ENCODE results near the gene NPHP1. TPM values are rescaled to one million over a fixed set of nuclear protein-coding genes. Genes with fewer than 3 reads are reported as not detected.

Gene NPHP1
- total RNA-seq, 2 experiments from 2014 or later = 1.3 to 1.4 TPM

DNA sequence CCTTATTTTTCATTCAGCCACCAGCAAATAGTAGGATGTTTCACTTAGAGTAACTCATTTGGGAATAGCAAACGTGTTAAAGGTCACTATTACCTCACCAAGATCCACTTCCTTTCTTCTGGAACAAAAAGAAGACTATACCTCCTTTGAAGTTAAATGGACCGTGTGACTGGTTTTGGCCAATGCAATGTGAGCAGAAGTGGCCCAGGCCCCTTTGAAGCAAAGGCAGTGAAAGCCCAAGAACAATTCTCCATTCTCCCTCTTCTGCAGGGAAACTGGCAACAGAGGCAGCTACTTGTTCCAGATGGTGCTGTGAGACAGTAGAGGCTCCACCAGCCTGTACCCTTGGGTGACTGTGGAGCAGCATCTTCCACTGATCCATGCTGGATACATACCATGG is 77.9 kb downstream of the NPHP1 start:
- no peak for ATAC-seq
- H3K4me3 Mint-ChIP-seq = no peak overlapping the region
- no peaks in the 10 kb centered on the region for H3K4me1 Mint-ChIP-seq (ENCODE audit: low read depth)
- POLR2A ChIA-PET = no interaction called here
- TF ChIP-seq, protein P1, sequence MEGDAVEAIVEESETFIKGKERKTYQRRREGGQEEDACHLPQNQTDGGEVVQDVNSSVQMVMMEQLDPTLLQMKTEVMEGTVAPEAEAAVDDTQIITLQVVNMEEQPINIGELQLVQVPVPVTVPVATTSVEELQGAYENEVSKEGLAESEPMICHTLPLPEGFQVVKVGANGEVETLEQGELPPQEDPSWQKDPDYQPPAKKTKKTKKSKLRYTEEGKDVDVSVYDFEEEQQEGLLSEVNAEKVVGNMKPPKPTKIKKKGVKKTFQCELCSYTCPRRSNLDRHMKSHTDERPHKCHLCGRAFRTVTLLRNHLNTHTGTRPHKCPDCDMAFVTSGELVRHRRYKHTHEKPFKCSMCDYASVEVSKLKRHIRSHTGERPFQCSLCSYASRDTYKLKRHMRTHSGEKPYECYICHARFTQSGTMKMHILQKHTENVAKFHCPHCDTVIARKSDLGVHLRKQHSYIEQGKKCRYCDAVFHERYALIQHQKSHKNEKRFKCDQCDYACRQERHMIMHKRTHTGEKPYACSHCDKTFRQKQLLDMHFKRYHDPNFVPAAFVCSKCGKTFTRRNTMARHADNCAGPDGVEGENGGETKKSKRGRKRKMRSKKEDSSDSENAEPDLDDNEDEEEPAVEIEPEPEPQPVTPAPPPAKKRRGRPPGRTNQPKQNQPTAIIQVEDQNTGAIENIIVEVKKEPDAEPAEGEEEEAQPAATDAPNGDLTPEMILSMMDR (IDR thresholded peaks at IDR 0.05) = no peak
- no peaks in the 10 kb centered on the region for H3K9me3 Mint-ChIP-seq
- H3K27me3 Mint-ChIP-seq = no peaks in the 10 kb centered on the region
- intact Hi-C loops (cut with micrococcal nuclease) = no loop called here
- no peak for DNase-seq
- H3K36me3 Mint-ChIP-seq (ENCODE audit: low read depth) = peaks cover 1% of the 10 kb centered on the region
- CTCF ChIA-PET = no interaction called here
- H3K27ac Mint-ChIP-seq = no peak overlapping the region

DNA sequence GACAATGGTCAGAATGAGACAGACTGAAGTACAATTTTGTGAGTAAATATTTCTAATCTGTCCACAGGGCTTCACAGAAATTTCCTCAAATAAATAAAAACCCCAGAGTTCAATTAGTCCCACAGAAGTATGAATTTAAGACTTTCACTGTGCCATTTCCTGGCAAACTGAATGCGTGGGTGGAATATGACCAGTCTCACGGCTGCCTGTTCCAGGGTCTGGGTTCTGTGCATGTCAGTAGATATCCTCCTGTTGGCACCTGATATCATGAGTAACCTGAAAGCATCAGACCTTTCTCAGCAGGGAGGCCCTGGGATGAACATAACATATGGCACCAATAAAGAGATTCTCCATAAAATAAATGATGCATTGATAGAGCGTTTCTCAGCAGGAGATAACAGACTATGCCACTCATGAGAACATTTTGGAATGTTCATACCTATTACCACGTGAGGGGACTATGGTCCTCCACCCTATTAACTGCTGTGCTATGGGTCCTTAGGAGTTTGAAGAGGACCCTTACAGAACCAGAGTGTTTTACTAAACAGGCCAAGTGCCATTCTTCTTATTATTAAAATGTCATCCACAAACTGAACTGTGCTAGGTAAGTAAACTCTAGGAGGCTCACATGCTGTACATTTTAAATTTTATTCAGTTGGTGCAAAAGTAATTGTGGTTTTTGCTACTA is 78.6 kb downstream of the NPHP1 start:
- Mint-ChIP-seq H3K9me3 (no peaks in the 10 kb centered on the region), H3K4me3 (no peak overlapping the region), H3K27ac (no peak overlapping the region), H3K36me3 (ENCODE audit: low read depth) (no peaks in the 10 kb centered on the region), H3K27me3 (no peaks in the 10 kb centered on the region), H3K4me1 (ENCODE audit: low read depth) (no peaks in the 10 kb centered on the region)
- DNase-seq (no peak), ATAC-seq (no peak)
- ChIA-PET CTCF (no interaction called here), POLR2A (no interaction called here)
- TF ChIP-seq, protein P1 (IDR thresholded peaks at IDR 0.05) = no peak
- intact Hi-C loops (cut with micrococcal nuclease) = no loop called here

DNA sequence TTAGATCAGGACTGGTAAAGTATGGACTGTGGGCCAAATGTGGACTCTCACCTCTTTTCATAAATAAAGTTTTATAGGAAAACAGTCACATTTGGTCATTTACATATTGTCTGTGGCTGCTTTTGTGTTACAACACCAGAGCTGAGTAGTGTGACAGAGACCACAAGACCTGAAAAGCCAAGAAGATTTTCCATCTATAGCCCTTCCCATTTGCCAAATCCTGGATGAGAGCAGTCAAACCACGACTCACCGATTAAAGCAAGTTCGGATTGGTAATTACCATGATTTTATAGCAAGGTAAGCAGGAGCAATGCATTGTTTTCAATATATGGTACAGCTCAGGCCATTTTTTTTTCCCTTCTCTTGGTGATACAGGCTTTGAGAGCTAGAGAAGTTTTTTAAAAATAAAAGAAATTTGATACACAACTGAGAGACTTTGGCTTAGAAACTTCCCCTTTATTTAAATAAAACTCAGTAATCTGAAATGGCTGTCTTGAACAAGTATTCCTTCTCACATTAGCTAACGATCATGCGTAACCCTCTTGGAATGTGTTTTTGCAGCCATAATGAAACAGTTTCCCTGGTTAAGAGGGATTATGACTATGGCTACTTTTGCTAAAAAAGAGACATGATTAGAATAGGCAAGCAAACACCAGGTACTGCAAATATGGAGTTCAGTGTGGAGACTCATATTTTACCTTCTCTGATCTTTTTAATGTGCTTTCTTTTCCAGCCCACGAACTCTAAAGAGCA is 79.7 kb downstream of the NPHP1 start:
- no peaks in the 10 kb centered on the region for H3K36me3 Mint-ChIP-seq (ENCODE audit: low read depth)
- POLR2A ChIA-PET = no interaction called here
- TF ChIP-seq, protein P1 (IDR thresholded peaks at IDR 0.05) = no peak
- no peak for ATAC-seq
- no peak overlapping the region for H3K4me3 Mint-ChIP-seq
- intact Hi-C loops (cut with micrococcal nuclease) = no loop called here
- CTCF ChIA-PET = no interaction called here
- no peak for DNase-seq
- H3K27me3 Mint-ChIP-seq = no peaks in the 10 kb centered on the region
- no peaks in the 10 kb centered on the region for H3K4me1 Mint-ChIP-seq (ENCODE audit: low read depth)
- H3K27ac Mint-ChIP-seq = no peak overlapping the region
- no peaks in the 10 kb centered on the region for H3K9me3 Mint-ChIP-seq

DNA sequence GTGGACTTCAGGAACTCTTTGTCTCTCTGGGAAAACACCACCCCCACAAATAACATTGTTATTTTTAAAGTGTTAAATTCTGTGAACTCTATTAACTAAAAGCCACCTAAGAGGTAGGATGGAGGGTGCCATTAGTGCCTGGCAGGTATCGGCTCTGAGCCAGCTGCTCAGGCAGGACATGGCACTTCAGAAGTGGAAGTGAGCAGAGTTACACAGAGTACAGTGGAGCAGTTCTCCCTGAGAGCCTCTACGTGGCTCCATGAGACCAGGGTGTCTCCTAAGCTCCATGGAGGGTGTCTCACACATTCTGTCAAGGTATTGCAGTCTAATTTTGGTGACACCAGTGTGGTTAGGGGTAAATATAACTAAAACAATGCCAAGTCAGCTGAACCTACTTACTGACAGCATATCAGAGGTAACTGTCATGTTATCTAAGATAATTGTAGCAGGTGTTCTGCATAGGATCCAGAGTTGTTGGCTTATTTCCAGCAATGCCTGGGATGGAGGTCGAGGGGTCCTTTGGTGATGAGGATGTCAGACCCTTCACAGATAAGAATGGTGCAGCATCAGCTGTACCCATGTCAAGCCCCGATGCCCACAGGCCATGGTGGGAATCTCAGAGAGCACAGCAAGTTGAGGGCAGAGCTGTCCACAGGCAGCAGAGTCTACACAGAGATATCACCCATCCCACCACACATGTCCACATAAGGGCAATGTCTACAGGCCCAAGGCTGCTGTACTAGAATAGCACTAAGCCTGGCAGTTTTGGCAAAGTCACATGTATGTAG is 80.6 kb downstream of the NPHP1 start:
- H3K4me1 Mint-ChIP-seq (ENCODE audit: low read depth) = no peaks in the 10 kb centered on the region
- no peaks in the 10 kb centered on the region for H3K9me3 Mint-ChIP-seq
- H3K36me3 Mint-ChIP-seq (ENCODE audit: low read depth) = no peaks in the 10 kb centered on the region
- H3K27me3 Mint-ChIP-seq = peaks cover 2% of the 10 kb centered on the region
- POLR2A ChIA-PET = interaction anchor here (1.2 kb wide), 1 partner anchor 18 kb away, joined by 3 read pairs; no protein-coding TSS in a partner anchor
- no peak overlapping the region for H3K4me3 Mint-ChIP-seq
- DNase-seq = no peak
- CTCF ChIA-PET = no interaction called here
- no peak for ATAC-seq
- TF ChIP-seq, protein P1 (IDR thresholded peaks at IDR 0.05) = no peak
- intact Hi-C loops (cut with micrococcal nuclease) = no loop called here
- no peak overlapping the region for H3K27ac Mint-ChIP-seq

All from activated CD8-positive, alpha-beta T cell treated with anti-CD3 and anti-CD28 coated beads for 36 hours (primary cell).